Measurements from ENCODE around the gene CYB5D1. TPM values are rescaled to one million over a fixed set of nuclear protein-coding genes. Genes with fewer than 3 reads are reported as not detected.

CYB5D1 gene
- total RNA-seq, 2 experiments from 2014 or later = 13.5 to 16.2 TPM

- TF ChIP-seq CTCF (IDR thresholded peaks at IDR 0.05) = no peak
- intact Hi-C loops (cut with micrococcal nuclease) = no loop called here
- DNase-seq = no peak
- ChIA-PET CTCF (no interaction called here), POLR2A (no interaction called here)
- Mint-ChIP-seq H3K4me3 (no peak overlapping the region), H3K9me3 (no peaks in the 10 kb centered on the region), H3K27ac (no peak overlapping the region), H3K27me3 (no peaks in the 10 kb centered on the region), H3K4me1 (ENCODE audit: low read depth) (peaks cover 2% of the 10 kb centered on the region), H3K36me3 (ENCODE audit: low read depth) (peaks cover 6% of the 10 kb centered on the region)
- ATAC-seq = no peak
Observed at GRCh38 chr17:7881276-7882054, 23.7 kb downstream of the CYB5D1 start.

GRCh38 chr17:7882068-7882467 lies 24.3 kb downstream of the CYB5D1 start:
- H3K27me3 Mint-ChIP-seq = no peaks in the 10 kb centered on the region
- peaks cover 2% of the 10 kb centered on the region for H3K4me1 Mint-ChIP-seq (ENCODE audit: low read depth)
- no peak overlapping the region for H3K27ac Mint-ChIP-seq
- no peak for TF ChIP-seq CTCF (IDR thresholded peaks at IDR 0.05)
- ChIA-PET CTCF (interaction anchor here (0.8 to 2.1 kb wide), 3 partner anchors 11 to 108 kb away, joined by 3 to 10 read pairs (median 8); no protein-coding TSS in a partner anchor), POLR2A (interaction anchor here (2.1 kb wide), 1 partner anchor 9 kb away, joined by 12 read pairs; no protein-coding TSS in a partner anchor)
- intact Hi-C loops (cut with micrococcal nuclease) = no loop called here
- ATAC-seq (no peak), DNase-seq (no peak)
- H3K36me3 Mint-ChIP-seq (ENCODE audit: low read depth) = peaks cover 5% of the 10 kb centered on the region
- no peaks in the 10 kb centered on the region for H3K9me3 Mint-ChIP-seq
- no peak overlapping the region for H3K4me3 Mint-ChIP-seq

DNA sequence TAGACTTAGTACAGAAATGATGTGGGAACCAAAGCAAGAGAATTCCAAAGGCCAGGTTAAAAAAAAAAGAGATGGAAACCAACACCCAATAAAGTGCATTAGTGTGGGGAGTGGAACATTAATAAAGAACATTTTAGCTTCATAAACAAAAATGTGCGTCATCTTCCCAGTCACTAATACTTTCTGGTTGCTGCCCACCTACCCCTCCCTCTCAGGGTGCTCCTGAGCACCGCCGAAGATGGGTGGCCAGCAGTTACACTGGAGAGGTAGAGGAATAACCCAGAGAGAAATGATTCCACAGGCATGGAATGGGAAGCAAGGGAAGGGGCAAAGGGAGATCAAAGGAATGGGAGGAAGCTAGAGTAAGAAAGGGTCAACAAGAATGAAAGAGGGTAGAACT lies 24.8 kb downstream of the CYB5D1 start:
- Mint-ChIP-seq H3K27ac (no peak overlapping the region), H3K36me3 (ENCODE audit: low read depth) (peaks cover 5% of the 10 kb centered on the region), H3K4me1 (ENCODE audit: low read depth) (no peaks in the 10 kb centered on the region), H3K9me3 (no peaks in the 10 kb centered on the region), H3K4me3 (no peak overlapping the region), H3K27me3 (no peaks in the 10 kb centered on the region)
- no peak for TF ChIP-seq CTCF (IDR thresholded peaks at IDR 0.05)
- POLR2A ChIA-PET = interaction anchor here (0.9 to 2.1 kb wide), 3 partner anchors 9 to 26 kb away, joined by 4 to 12 read pairs (median 8); partner anchors contain the start of gene NAA38
- ATAC-seq (no peak), DNase-seq (no peak)
- CTCF ChIA-PET = interaction anchor here (0.7 to 2.1 kb wide), 6 partner anchors 12 to 107 kb away, joined by 3 to 10 read pairs (median 3); no protein-coding TSS in a partner anchor
- intact Hi-C loops (cut with micrococcal nuclease) = no loop called here

- intact Hi-C loops (cut with micrococcal nuclease) = no loop called here
- Mint-ChIP-seq H3K4me1 (ENCODE audit: low read depth) (no peaks in the 10 kb centered on the region), H3K9me3 (no peaks in the 10 kb centered on the region), H3K27ac (peak overlapping the region; percentile 88), H3K4me3 (peak overlapping the region; percentile 70), H3K36me3 (ENCODE audit: low read depth) (peaks cover 5% of the 10 kb centered on the region), H3K27me3 (no peaks in the 10 kb centered on the region)
- TF ChIP-seq CTCF (IDR thresholded peaks at IDR 0.05) = no peak
- ATAC-seq = no peak
- ChIA-PET POLR2A (interaction anchor here (0.6 to 2.1 kb wide), 6 partner anchors 11 to 125 kb away, joined by 3 to 12 read pairs (median 5); partner anchors contain the start of gene NAA38), CTCF (interaction anchor here (1.0 to 2.1 kb wide), 4 partner anchors 13 to 106 kb away, joined by 3 to 10 read pairs (median 6); no protein-coding TSS in a partner anchor)
- DNase-seq = peak; percentile 72
Observed at GRCh38 chr17:7883781-7884386, 26.1 kb downstream of the CYB5D1 start.
